Ecto neural progenitor cell (in vitro differentiated cells): ENCODE measurements around the gene SP6.

Experiments used
- DNase-seq: peaks from one replicate; pipeline ENCODE4 v3.0.0-alpha.2; 2018; ENCODE audit warnings: low spot score

Gene SP6

DNA sequence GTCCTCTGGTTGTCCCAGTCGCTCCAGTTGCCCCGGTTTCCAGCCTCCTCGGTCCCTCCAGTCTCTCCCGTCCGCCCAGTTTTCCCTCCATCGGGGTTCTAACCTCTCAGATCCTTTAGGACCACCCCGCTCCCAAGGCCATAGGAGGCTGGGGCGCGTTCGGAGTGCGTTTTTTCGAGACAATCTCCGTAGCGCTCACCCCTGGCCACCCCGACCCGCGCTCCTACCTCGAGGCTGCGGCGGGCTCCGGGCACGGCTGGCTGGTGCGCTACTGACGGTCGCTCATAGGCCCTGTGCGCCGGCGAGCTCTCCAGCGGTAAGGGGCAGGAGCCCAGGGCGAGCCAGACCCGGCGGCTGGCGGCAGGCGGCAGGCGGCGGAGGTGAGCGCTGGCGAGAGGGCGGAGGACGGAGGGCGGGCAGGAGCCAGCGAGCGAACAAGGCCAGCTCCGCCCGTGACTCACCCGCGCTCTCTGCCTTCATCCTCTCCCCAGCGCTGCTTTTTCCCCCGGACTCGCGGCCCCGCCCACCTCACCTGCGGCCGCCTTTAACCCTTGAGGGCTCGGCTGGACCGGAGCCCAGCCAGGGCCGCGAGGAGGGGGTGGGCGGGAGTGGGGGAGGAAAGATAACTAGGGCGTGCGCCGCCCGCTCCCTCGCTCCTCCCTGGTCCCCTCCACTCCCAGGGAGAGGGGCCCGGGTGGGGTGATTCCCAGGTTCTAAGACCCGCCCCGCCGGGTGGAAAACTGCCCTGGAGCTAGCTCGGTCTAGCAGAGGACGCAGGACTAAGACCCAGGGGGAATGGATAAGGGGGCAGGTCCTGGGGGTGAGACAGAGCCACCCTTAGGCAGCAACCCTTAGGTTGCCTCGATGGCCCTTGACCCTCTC lies at the start of gene SP6:
SP6 (minus strand) TSS at position 472 of the 882 bp plus-strand sequence. CDS start 2,734 bp downstream, outside the sequence.
- peak; percentile 89 for DNase-seq

DNA sequence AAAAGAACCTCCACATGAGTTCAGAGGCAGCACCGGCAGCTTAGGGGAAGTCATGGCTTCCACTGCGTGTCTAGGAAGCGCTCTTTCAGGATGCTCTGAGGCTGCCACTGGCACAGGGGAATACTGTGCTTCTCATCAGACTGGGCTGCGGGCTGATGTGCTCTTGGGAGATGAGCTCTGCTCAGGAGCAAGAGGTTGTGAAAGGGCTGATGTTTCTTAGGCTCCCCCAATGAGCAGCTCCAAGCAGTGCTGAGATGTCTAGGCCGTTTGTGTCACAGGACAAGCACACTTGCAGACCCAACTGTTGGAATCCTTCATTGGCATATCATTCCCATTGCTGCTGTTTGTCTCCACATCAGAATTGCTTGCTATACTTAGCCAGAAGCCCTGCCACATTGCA lies 48.7 kb upstream of the SP6 start:
- DNase-seq = no peak

DNA sequence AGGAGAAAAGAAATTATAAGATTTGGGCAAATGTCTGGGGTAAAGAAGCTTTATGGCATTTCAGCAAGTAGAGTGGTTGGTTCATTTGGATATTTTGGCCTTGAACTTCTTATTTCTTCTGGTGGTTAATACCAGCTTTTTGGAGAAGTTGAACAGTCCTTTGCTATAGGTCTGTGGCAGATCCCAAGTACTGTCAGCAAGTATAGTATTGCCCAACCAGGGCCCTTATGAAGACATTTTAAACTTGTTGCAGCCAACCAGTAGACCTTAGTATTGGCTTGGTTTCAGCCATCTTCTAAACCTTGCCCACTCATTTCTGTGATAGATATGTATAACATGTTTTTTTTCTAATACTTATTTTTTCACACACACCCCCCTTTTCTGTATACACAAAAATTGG lies 47.3 kb upstream of the SP6 start:
- DNase-seq = no peak

DNA sequence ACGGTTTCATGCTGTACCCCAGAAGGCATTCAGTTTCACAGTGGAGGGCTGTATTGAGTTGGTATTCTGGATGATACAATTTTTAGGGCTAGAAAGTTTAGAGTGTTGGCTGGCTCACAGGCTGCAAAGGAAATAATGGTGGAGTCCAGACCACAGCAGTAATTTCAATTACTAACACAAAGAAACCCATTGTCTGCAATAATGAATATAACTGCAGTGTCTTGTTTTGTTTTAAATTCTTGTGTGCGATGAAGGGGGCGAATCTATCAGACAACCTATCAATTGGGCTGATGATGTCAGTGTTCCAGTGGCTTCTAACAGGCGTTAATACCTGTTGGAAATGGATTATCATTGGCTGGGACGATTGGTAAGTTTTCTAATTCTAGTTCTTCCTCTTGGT lies 46.6 kb upstream of the SP6 start:
- DNase-seq = no peak

DNA sequence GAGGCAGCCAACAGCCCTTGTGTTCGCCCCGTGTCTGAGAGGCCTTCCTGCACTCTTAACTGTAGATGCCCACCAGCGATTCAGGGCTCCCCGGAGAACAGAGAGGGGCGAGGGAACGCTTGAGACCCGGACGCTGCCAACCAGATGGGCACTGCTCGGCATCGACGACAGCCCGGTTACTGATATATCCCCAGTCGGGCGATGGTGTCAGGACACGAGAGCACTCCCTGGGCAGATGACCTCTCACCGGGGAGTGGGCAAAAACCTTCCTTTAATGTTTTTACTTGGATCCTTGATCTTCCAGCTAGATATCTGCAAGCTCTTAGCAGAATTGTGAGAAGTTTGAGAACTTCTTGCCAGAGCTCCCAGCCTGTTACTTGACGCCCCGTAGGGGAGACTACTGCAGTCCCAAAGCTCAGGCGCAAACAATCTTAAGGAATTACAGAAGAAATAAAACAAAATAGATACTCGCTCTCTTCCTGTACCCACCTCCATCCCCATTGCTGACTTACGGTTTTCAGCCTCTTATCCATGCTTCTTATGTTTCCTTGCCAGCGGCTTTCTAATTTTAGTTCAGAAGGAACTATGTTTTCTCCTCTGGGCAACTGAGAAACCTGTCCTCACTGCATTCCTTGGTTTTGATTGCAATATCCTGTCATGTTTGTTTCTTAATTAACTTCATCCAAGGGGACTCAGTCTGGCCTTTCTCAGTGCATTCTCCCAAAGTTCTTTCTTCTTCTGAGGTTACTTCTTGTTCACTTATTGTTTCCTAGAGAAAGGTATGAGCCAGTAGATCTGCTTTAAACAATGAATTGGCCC lies 45.9 kb upstream of the SP6 start:
- DNase-seq = no peak

DNA sequence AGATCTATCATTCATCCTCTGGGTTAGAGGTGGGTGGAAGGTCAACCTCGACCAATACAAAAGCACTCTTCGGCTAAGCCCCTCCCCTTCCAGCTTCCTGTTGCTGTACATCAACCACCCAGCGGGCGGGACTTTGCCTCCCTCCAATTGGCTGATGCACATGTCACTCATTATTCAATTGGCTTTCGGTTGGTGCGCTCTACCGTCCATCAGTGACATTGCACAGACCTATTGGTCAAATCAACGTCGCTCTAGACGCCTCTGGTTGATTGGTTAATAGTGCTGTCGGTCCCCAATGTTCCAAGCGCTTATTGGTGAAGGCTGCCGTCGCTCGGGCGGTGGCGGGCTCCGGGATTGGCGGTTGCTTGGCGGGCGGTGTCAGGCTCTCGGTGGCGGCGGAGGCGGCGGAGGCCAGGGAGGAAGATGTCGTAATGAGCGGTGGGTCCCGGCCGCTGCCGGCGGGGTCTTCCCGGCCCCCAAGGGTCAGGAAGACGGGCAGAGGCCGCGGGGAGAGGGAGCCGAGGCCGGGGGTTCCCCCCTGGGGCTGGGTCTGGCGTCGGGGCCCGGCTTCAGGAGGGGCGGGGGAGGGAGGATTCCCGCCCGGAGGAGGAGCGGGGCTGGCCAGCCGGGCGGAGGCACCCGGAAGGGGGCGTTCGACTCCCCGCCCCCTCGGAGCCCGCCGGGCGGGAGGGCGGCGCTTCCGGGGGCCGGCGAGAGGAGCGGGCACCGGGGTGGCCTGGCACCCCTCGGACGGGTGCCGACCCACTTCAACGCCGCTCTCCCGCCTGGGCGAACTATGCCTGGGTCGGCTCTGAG lies 45.1 kb upstream of the SP6 start, which contains the start of gene SP2:
SP2 (plus strand) TSS at position 381 of the 816 bp plus-strand sequence; CDS start at position 432, 51 bp downstream.
- DNase-seq = peak; percentile 100

DNA sequence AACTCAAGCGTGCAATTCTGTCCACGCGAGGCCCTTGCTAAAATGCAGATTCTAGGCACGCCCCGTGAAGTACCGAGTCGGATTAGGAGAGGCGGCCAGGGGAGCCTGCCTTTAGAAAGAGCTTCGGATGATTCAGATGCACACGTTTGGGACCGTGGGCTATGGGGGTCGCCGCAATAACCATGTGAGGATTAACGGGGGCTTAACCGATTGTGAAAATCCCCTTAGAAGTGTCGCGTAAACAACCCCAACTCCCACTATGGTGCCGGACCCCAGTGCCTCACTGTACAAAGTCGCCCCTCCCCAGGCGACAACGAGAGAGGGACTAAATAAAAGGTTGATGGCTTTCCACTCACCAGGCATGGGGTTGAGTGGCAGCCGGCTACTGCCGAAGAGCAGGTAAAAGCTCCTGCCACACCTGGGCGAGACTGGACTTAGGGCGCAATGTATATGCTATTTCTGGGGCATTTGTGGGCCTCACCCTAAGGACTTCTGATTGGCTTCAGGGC lies 44.4 kb upstream of the SP6 start:
- no peak for DNase-seq

DNA sequence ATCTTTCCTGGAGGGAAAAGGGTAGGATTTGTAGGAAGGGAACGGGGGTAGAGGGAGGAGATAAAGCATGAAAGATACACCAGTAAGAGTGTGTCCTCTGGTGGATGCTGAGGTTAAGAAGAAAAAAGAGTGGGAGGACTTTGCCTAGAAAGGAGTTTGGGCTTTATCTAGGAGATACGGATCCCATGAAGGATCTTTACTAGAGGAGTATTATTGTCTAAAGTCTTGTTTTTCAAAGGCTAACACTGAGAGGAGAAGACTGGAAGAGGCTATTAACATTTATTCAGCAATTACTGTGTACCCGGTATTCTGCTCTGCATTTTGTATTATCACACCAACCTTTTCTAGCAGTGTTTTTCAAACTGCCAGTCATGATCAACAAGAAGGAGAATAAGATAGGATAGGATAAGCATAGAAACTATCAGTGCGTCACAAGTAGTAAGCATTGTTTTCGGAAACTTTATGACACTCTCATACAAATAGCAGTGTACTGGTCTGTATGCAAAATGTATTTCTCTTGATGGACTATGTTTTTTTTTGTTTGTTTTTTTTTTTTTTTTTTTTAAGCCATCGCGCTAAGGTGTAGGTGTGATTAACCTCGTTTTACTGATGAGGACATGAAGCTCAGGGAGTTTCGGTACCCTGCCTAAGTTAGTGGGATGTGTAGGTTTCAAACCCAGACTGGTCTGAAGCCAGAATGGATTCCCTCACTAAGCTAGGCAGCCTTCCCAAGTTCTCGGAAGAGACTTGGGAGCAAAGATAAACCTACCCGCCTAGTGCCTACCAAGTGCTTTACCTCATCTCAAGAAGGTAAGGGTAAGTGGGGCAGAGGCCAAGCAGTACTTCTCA lies 43.8 kb upstream of the SP6 start:
- DNase-seq = no peak

DNA sequence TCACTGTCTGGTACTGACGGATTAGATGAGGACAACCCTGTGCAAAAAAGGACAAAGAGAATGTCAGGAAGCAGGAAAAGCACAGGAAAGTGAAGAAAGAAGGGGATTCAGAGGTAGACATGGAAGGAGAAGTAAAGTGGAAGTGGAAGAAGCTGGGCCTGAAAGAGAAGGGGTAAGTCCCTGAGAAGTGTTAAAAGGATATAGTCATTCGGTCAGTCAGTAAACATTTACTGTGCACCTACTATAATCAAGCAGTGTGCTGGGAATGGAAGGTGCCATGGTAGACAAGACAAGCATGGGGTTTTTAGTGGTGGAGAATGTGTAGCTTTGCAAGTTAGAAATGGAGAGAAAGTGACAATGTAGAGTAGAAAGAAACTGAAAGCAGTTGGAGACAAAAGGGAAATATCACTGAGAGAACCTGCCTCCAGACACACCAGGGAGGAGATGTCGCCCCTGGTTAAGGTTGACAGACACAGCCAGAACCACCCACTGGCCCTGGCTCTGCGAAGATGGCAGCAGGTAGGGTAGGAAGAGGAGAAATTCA lies 40.7 kb upstream of the SP6 start:
- DNase-seq = no peak

DNA sequence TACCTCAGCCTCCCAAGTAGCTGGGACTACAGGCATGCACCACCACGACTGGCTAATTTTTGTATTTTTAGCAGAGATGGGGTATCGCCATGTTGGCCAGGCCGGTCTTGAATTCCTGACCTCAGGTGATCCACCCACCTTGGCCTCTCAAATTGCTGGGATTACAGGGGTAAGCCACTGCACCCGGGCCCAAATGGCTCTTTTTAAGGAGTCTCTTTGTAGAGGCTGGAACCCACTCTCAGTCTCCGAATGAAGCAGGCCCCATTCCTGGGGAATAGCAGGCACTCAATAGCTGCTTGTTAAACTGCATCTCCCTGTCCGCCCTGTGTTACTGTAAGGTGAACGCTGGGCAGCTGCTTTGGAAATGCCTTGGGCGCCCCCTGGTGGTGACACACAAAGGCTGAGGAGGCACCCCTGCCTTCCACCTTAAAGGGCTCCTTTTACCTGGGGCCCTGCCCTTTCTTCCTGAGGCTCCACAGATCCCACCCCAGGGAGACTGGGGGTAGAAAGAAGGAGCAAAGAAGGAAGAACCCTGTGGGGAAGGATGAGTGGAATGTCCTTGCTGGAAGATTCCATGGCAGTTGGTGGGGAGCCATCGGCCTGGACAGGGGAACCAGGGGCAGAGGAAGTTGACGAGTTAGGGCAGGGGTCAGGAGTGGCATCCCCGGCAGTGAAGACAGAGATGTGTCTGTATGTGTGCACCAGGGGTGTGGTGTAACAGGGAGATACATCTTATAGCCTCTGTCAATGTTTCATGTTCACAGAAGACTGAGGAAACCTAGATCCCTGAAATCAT lies 39.0 kb upstream of the SP6 start:
- peak; percentile 96 for DNase-seq

DNA sequence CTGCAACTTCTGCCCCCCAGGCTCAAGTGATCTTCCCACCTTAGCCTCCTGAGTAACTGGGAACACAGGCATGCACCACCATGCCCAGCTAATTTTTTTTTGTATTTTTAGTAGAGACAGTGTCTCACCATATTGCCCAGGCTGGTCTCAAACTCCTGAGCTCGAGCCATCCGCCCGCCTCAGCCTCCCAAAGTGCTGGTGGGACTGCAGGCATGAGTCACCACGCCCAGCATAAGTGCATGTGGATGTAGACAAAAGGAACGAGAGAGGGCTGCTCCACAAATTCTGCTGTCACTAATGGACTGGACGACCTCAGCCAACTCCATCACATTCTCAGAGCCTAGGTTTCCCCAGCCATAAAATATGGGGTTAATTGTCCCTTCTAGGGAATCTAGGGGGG lies 37.3 kb upstream of the SP6 start:
- DNase-seq = peak; percentile 43

DNA sequence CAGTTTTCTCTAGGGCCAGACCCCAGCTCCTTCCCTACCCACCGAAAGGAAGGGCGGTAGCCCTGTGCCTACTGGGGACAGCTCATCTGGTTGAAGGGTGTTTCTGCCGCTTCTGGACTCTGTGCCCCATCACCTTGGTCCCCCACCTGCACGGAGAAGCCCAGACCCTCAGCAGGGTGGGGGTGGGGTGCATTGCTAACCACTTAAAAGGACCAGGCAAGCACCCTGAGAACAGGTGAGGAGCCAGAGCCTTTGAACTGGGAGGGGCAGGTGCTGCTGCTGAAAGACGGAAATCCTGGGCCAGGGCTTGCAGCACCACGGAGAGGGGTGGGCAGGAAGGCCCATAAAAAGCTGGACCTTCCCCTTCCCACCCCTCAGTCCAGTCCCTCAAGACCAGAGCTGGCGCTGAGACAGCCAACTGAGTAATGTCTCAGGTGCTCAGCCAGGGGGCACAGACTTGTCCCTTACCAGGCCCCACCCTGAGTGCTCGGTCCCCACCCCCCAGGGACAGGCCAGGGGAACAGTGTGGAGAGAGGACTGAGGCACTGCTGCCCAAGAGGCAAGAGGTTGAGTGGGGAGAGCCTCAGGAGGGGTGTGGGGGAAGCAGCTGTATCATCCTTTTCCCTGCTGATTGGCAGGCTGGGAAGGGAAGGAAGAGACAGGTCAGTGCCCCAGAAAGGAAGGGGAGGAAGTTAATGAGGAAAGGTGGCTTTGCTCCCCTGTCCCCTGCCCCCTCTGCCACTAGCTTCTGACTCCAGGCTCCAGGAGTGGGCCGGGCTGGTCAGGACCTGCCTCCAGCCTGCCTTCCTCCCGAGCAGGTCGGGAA lies 34.2 kb upstream of the SP6 start:
- DNase-seq = peak; percentile 56

DNA sequence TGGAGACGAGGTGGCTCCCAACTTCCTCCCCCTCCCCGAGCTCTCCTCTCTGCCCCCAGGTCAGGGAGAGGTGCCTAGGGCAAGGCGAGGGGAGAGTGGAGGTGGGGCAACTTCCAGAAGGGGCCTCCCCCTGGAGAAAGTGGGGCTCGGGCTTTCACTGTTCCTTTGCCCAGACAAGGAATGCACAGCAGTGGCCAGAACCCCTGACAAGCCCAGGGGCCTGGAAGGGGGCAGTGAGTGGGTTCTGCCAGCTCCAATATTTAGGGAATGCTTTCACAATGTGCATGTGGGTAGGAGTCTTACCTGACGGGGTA lies 33.4 kb upstream of the SP6 start:
- no peak for DNase-seq

DNA sequence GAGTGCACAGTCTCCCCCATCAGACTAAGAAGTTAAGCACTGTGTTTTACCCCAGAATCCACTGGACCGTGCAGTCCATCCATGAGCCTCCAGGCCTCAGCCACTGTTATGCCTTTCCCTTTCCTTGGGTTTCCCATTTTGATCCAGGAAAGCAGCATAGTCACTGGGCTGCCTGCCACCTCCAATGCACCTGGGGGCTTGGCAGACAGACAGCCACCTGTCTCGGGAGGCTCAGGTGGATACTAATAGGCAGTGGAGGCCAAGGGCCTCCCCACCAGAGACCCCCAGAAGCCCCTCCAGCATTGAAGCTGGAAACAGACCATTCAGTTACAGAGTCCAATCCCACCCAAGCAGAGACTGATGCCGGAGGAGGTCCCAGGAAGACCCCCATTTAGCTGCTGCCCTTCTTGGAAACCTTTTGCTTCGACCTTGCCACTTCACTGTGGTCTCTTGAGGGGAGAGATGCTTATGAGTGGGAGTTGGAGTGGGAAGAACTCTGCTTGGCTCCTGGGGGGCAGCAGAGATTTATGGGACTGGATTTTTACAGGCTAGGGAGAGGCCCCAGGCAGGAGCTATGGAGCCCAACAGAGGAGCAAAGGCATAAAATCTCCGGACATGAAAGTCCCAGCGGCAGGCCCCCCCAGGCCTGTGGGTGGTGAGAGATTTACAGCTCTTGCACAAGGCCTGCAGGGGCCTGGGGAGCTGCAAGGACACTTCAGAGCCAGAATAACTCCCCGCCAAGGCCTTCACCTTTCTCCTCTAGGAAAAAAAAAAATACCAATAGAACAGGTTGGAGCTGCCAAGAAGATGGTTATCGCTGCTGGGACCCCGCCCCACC lies 32.8 kb upstream of the SP6 start:
- DNase-seq = no peak

DNA sequence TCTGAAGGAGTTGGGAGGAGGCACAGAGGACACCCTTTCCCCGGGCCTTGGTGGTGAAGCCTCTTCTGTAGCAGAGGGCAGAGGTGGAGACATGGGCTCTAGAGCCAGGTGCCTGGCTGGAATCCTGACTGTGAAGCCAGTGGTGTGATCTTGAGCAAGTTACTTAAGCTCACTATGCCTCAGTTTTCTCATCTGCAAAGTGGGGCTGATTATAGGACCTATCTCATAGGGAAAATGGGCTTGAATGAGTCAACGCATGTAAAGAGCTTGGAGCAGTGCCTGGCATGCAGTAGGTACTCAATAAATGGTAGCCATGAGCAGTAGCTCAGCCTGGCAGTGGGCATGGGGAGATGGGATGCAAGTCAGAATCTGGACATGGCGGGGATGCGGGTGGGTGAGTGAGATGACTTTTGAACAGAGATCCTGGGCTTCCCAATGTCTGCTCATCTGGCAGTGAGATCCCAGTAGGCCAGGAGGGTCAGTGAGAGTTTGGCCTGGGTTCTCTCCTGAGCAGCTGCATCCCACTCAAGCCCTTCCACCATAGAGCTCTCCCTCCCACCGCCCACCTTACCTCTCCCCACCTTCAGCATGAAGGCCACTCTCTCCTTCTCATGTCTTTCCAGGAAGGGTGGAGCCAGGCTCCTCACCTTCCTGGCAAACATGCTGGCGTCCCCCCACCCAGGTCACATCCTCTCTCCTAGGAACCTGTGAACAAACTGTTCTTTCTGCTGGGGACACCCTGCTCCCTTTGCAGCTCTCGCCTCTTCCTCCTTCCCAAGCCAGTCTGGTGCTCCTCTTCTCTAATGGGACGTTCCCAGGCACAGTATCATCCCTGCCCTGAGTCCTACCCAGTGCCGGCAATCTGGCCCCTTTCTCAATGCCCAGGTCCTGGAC lies 32.0 kb upstream of the SP6 start:
- DNase-seq = no peak

DNA sequence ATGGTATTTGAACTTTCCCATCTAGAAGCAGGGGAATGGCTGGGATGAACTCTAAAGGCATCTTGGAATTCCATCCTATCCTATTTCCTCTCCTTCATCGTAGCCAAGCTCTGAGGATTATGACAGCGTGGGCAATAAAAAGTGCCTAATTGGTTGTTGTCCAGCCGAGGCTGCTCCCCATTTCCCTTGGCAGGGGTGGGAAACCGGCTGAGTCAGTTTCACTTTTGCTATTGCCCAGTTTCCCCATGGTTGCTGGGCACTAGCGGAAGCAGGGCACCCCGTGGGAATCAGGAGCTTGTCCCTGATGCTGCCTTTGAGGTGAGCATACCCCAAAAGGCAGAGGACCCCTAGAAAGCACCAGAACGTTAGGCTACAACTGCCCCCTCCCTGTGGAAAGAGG lies 31.3 kb upstream of the SP6 start:
- no peak for DNase-seq

DNA sequence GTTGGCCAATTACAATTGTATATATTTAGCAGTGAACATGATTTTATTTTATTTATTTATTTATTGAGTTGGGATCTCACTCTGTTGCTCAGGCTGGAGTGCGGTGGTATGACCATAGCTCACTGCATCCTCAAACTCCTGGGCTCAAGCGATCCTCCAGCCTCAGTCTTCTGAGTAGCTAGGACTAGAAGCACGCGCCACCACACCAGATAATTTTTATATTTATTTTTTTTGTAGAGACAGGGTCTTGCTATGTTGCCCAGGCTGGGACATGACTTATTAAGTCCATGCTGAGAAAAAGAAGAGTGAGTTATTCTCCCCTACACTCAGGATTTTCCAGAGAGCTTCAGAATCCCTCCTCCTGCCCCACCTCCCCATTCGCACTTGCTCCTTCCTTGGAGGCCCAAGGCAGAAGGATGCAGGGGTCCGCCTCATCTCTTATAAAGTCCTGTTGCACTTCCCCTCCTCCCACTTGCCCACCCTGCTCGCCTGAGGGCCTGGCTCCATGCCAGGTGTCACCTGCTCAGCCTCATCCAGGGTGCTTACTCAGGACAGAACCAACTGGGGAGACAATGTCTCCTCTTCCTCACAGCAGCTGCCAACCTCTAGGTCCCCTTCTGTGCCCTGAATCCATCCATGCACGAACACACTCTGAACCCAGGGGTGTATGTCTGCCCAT lies 29.0 kb upstream of the SP6 start:
- no peak for DNase-seq
